LNCAP (cell line): ENCODE measurements around the gene DGKG.

Experiments
- TF ChIP-seq, protein P1 (sequence below): fragments of 450-650 bp; IDR thresholded peaks from 2 replicates; pipeline ENCODE4 v1.5.1; 2017; ENCODE audit warnings: mild to moderate bottlenecking

Gene DGKG

DNA sequence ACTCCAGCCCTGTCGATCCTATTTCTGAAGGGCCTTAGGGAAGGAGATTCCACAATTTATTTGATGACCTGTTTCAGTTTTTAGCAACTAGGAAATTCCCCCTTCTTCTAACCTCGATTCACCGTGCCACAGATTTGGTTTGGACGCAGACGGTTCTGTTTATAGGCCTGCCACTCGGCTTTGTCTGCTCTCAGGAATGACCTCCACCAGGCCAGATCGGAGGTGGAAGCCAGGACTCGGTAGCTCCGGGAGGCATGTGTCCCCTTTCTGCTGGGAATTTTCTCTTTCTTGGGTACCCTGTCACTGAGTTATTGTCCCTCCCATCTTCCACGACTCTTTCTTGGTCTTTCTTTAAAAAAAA, 167.6 kb downstream of the DGKG start:
- TF ChIP-seq, protein P1, sequence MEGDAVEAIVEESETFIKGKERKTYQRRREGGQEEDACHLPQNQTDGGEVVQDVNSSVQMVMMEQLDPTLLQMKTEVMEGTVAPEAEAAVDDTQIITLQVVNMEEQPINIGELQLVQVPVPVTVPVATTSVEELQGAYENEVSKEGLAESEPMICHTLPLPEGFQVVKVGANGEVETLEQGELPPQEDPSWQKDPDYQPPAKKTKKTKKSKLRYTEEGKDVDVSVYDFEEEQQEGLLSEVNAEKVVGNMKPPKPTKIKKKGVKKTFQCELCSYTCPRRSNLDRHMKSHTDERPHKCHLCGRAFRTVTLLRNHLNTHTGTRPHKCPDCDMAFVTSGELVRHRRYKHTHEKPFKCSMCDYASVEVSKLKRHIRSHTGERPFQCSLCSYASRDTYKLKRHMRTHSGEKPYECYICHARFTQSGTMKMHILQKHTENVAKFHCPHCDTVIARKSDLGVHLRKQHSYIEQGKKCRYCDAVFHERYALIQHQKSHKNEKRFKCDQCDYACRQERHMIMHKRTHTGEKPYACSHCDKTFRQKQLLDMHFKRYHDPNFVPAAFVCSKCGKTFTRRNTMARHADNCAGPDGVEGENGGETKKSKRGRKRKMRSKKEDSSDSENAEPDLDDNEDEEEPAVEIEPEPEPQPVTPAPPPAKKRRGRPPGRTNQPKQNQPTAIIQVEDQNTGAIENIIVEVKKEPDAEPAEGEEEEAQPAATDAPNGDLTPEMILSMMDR = no peak

DNA sequence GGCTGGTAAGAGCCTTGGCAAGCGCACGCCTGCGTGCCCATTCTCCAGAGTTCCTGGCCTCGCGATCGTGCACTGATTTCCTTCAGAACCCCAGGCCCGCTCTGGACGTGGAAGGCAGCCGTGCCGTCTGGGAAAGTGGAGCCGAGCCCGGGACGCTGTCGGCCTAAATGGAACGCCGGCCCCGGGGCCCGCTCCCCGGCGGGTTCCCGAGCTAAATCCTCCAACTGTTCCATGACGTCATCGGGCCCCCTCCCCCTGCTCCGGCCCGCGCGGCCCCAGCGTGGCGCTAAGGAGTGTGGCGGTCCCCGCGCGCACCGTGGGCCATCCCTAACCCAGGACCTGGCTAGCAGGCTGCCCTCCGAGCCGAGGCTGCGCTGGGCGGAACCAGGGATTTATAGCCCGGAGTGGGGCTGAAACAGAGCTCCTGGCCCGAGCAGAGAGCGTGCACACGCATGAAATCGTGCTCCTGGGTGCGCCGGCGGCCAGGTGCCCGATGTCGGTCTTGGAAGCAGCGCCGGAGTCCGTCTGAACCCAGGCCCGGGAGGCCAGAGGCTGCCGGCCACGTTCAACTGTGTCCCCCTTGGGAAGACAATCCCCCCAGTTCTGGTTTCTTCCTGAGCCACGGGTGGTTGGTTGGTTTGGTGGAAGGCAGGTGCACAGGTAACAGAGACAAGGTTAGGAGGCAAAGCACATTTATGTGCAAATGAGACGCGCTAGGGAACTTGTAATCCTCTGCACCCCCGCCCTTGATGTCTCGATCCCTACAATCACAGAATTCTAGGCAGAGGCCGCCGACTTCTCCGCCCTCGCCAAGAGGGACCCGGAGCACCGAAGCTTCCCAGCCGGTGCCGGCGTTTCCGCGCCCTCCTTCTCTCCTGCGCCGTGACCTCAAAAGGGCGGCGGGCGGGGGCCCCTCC, 168.2 kb downstream of the DGKG start:
- TF ChIP-seq, protein P1 = no peak

DNA sequence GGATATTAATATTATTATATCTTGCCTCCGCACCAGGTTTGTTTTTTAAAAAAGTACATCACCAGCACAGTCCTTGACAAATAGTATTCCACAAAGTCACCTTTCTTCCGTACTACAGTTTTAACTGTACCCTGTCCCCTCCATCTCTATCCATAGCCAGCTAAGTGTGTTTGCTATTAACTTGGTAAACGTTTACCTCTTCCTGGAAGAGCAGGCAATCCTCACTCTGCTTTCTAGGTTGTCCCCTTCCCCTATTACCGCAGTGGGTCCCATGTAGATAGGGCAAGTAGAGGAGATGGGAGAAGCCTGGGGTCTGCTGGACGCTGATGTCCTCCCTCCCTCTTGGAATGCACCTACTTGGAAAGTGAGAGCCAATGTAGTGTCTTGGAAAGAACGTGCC, 169.2 kb downstream of the DGKG start:
- TF ChIP-seq, protein P1 = no peak

DNA sequence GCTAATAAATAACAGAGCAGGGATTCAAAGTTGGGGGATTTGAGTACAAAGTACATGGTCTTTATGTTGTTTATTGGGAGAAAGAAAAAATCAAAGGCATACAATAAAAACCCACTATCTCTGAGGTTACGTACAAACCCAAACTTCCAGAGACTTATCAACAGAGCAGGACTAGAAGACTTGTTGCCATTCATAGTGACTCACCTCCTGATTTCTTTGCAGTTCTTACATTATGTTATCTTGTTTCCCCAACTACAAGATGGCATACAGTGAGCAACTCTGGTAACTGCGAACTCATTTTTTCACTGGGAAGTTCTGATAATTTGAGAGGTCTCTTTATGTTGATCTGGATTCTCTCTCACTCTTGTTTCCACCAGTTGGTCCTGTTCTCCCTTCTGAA, 172.5 kb downstream of the DGKG start:
- TF ChIP-seq, protein P1 = no peak

DNA sequence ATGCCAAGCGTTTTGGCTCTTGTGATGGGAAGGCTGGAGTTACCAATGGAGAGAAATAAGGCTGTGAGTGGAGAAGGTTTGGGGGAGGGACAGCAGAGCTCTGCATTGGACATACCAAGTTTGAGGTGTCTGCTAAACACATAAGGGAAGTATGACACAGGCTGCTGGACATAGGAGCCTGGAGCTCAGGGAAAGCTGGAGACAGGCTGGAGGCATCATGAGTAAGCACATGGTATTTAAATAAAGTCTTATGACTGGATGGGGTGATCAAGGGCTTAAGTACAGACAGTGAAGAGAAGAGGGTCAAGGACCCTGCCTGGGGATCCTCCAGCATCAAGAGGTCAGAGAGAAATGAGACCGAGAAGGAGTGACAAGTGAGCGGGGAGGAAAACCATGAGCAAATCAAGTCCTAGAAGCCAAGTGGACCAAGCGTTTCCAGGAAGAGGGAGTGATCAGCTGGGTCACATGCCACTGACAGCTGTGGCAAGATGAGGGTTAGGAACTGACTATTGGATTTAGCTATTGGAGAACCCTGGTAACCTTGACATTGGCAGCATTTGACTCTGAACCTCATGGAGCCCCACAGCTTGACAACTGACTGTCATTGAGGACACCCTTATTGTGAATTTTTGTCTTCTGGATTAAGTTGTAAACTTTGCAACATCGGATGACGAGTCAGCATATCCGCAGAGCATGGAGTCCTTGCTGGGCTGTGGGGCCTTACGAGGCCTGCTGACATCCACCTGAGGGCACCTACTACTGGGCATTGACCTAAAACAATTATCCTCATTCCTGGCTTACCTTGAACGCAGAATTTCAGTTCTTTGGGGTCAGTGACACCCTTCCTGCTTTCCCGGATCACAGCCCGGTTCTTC, 174.4 kb downstream of the DGKG start:
- TF ChIP-seq, protein P1 = no peak

DNA sequence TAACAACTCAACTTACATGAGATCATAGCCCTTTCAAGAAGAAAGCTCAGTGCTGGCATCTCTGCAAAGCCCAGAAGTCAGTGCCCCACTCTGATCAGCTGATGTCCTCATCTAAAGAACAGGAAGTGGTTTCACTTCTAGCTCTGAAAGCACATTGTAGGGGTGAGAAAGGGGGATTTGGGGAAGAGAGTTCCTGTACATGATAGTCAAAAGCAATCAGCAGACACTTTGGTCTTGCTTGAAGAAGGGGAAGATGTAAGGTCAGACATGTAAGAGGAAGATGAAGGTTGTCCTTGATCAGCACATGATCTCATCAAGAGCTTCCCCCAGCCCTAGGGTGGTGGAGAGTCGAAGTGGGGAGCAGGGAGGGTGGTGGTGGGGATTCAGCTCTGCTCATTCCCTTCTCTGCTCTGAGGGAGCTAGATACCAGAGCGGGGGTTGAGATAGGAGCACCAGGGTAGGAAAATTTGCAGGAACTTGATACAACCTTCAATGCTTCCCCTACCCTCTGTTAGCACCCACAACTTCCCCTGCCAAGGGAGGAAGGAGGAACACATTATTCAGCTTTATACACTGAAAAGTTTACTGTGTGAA, 176.7 kb downstream of the DGKG start:
- TF ChIP-seq, protein P1 = no peak

DNA sequence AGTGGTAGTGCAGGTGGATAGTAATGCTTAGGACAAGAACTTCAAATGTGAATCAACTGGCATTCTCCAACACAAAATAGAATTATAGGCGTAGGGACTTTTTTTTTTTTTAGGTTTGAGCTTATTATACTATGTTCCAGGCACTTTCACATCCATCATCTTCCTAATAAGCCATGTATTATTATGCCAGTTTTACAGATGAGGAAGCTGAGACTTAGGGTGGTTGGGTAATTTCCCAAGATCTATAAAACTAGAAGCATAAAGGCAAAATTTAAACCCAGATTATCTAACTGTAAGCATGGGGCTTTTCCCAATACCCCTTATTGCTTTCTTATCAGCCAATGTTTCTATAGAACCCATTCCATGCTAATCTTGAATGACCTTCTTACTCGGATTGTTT, 178.0 kb downstream of the DGKG start:
- TF ChIP-seq, protein P1 = no peak
